Prostate gland (tissue), 2 donors: ENCODE results near the gene CCSER1.

Experiments used
- CTCF ChIP-seq, 4 experiments: fragments of 200-600 bp in 2 of 4; fragments of 450-650 bp in 2 of 4; sonication (generic) in 2 of 4; IDR thresholded peaks; 1 replicate in 3 of 4; 2 replicates in 1 of 4; pipeline ENCODE4 v1.5.1; 2016 to 2019; ENCODE audit warnings: antibody characterized with exemption in 4 of 4, mild to moderate bottlenecking in 2 of 4, moderate library complexity in 2 of 4
- POLR2AphosphoS5 ChIP-seq: sonication (generic); formaldehyde crosslinking; IDR thresholded peaks from one replicate; pipeline ENCODE4 v1.6.1; 2017; ENCODE audit warnings: antibody characterized with exemption

- TF ChIP-seq CTCF (IDR thresholded peaks at IDR 0.05), result no peak
- no peak for TF ChIP-seq POLR2AphosphoS5
Observed at GRCh38 chr4:91359041-91360031, 1232.1 kb downstream of the CCSER1 start.
